IMR-90 (cell line): ENCODE data around the gene CYTH1.

ENCODE experiments used
- BHLHE40 ChIP-seq: fragments of 150-350 bp; IDR thresholded peaks from 2 replicates; pipeline ENCODE4 v1.6.1; 2016; ENCODE audit warnings: mild to moderate bottlenecking, low read depth, low read length
- MAFK ChIP-seq: IDR thresholded peaks from 2 replicates; pipeline ENCODE4 v1.6.1; 2012; ENCODE audit warnings: low read depth, low read length, improper control_type of control experiment
- MAZ ChIP-seq: IDR thresholded peaks from 2 replicates; pipeline ENCODE4 v1.6.1; 2012; ENCODE audit warnings: low read depth, mild to moderate bottlenecking, low read length, improper control_type of control experiment, moderate library complexity, borderline replicate concordance
- MXI1 ChIP-seq: IDR thresholded peaks from 2 replicates; pipeline ENCODE4 v1.6.1; 2012; ENCODE audit warnings: low read depth, mild to moderate bottlenecking, low read length, moderate library complexity, borderline replicate concordance
- POLR2A ChIP-seq: IDR thresholded peaks from 2 replicates; pipeline ENCODE4 v1.6.1; 2012; ENCODE audit warnings: mild to moderate bottlenecking, low read depth, low read length
- RCOR1 ChIP-seq: IDR thresholded peaks from 2 replicates; pipeline ENCODE4 v1.6.1; 2012; ENCODE audit warnings: mild to moderate bottlenecking, low read length, improper control_type of control experiment; ENCODE audit not compliant: insufficient replicate concordance
- RFX5 ChIP-seq: IDR thresholded peaks from 2 replicates; pipeline ENCODE4 v1.8.0; 2012; ENCODE audit warnings: low read depth, mild to moderate bottlenecking, low read length, moderate library complexity
- SMC3 ChIP-seq: fragments of 150-350 bp; IDR thresholded peaks from 2 replicates; pipeline ENCODE4 v1.6.1; 2016; ENCODE audit warnings: low read depth, mild to moderate bottlenecking, antibody characterized with exemption, low read length, moderate library complexity
- TF ChIP-seq, protein P1 (sequence below): conservative IDR thresholded peaks from 2 replicates; pipeline ENCODE4 v1.5.1; 2012; ENCODE audit warnings: mild to moderate bottlenecking, low read depth, low read length, improper control_type of control experiment
- TF ChIP-seq, protein P2 (sequence below): fragments of 150-350 bp; IDR thresholded peaks from 2 replicates; pipeline ENCODE4 v1.6.1; 2016; ENCODE audit warnings: low read depth, mild to moderate bottlenecking, low read length, moderate library complexity, borderline replicate concordance
- TF ChIP-seq, protein P3 (sequence below): fragments of 150-350 bp; IDR thresholded peaks from 2 replicates; pipeline ENCODE4 v1.6.1; 2017; ENCODE audit warnings: mild to moderate bottlenecking, antibody characterized with exemption, low read length, low read depth

DNA sequence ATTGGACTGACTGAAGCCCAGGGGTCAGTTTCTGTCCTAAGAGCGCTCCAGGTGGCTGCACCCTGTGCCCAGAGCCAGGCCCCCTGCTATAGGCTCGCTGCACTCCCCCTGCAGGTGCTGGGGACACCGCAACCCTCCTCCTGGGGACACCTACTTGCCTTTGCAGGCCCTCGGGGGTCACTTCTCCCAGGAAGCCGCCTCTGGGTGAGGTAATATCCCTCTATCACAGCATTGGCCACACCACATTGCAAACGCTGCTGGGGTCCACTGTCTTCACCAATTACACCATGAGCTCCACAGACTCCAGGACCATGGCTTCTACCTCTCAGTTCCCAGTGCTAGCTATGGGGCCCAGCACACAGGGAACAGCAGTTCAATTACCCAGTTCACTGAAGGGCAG lies 43.6 kb upstream of the CYTH1 start:
- TF ChIP-seq, protein P1, sequence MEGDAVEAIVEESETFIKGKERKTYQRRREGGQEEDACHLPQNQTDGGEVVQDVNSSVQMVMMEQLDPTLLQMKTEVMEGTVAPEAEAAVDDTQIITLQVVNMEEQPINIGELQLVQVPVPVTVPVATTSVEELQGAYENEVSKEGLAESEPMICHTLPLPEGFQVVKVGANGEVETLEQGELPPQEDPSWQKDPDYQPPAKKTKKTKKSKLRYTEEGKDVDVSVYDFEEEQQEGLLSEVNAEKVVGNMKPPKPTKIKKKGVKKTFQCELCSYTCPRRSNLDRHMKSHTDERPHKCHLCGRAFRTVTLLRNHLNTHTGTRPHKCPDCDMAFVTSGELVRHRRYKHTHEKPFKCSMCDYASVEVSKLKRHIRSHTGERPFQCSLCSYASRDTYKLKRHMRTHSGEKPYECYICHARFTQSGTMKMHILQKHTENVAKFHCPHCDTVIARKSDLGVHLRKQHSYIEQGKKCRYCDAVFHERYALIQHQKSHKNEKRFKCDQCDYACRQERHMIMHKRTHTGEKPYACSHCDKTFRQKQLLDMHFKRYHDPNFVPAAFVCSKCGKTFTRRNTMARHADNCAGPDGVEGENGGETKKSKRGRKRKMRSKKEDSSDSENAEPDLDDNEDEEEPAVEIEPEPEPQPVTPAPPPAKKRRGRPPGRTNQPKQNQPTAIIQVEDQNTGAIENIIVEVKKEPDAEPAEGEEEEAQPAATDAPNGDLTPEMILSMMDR = no peak
- TF ChIP-seq POLR2A (no peak), MAFK (no peak), MXI1 (no peak), BHLHE40 (no peak), MAZ (no peak), RCOR1 (no peak), SMC3 (no peak), RFX5 (no peak)
- TF ChIP-seq, protein P2, sequence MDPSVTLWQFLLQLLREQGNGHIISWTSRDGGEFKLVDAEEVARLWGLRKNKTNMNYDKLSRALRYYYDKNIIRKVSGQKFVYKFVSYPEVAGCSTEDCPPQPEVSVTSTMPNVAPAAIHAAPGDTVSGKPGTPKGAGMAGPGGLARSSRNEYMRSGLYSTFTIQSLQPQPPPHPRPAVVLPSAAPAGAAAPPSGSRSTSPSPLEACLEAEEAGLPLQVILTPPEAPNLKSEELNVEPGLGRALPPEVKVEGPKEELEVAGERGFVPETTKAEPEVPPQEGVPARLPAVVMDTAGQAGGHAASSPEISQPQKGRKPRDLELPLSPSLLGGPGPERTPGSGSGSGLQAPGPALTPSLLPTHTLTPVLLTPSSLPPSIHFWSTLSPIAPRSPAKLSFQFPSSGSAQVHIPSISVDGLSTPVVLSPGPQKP = no peak
- TF ChIP-seq, protein P3, sequence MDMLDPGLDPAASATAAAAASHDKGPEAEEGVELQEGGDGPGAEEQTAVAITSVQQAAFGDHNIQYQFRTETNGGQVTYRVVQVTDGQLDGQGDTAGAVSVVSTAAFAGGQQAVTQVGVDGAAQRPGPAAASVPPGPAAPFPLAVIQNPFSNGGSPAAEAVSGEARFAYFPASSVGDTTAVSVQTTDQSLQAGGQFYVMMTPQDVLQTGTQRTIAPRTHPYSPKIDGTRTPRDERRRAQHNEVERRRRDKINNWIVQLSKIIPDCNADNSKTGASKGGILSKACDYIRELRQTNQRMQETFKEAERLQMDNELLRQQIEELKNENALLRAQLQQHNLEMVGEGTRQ = no peak
